Liver (tissue), 3 donors: ENCODE measurements around the gene CNTN5.

ENCODE experiments used
- CTCF ChIP-seq: fragments of 150-350 bp; IDR thresholded peaks from 2 replicates; pipeline ENCODE4 v1.5.1; 2017; ENCODE audit warnings: improper control_type of control experiment, low read depth, low read length; ENCODE audit not compliant: missing input control
- HNF4A ChIP-seq, 2 donors: conservative IDR thresholded peaks; 2 replicates each; pipeline ENCODE4 v1.6.1; 2016; ENCODE audit warnings: antibody characterized with exemption in 2 of 2, mild to moderate bottlenecking in 2 of 2
- JUND ChIP-seq, 2 donors: IDR thresholded peaks; 2 replicates each; pipeline ENCODE4 v1.6.1; 2016; ENCODE audit warnings: antibody characterized with exemption in 2 of 2
- NR2F2 ChIP-seq: IDR thresholded peaks from 2 replicates; pipeline ENCODE4 v1.6.1; 2016; ENCODE audit warnings: antibody characterized with exemption
- RAD21 ChIP-seq, 2 donors: IDR thresholded peaks; 2 replicates each; pipeline ENCODE4 v1.6.1; 2016; ENCODE audit warnings: antibody characterized with exemption in 2 of 2, mild to moderate bottlenecking in 2 of 2
- REST ChIP-seq: IDR thresholded peaks from 2 replicates; pipeline ENCODE4 v1.6.1; 2016; ENCODE audit warnings: antibody characterized with exemption, mild to moderate bottlenecking
- TAF1 ChIP-seq: conservative IDR thresholded peaks from 2 replicates; pipeline ENCODE4 v1.6.1; 2016; ENCODE audit warnings: antibody characterized with exemption, mild to moderate bottlenecking
- YY1 ChIP-seq: IDR thresholded peaks from 2 replicates; pipeline ENCODE4 v1.6.1; 2016; ENCODE audit warnings: antibody characterized with exemption, mild to moderate bottlenecking
- ZBTB33 ChIP-seq: IDR thresholded peaks from 2 replicates; pipeline ENCODE4 v1.6.1; 2016; ENCODE audit warnings: antibody characterized with exemption
- donor health status: healthy.
- donor health status: healthy.

GRCh38 chr11:99987821-99988470, 967.2 kb downstream of the CNTN5 start:
- TF ChIP-seq NR2F2 (no peak), CTCF (no peak), HNF4A (conservative IDR thresholded peaks at IDR 0.05) (no peak), REST (no peak), JUND (IDR thresholded peaks at IDR 0.05) (no peak), YY1 (no peak), ZBTB33 (no peak), TAF1 (no peak), RAD21 (IDR thresholded peaks at IDR 0.05) (no peak)
